K562 (cell line): ENCODE results near the gene SMC3.

Experiments
- POLR2AphosphoS5 ChIP-seq: IDR thresholded peaks from 2 replicates; pipeline ENCODE4 v1.6.1; 2011; ENCODE audit warnings: mild to moderate bottlenecking, low read depth, low read length, moderate library complexity; ENCODE audit not compliant: control insufficient read depth, insufficient read depth
- TARDBP ChIP-seq: fragments of 450-650 bp; IDR thresholded peaks from 2 replicates; pipeline ENCODE4 v1.6.1; 2016
- ZNF280A ChIP-seq: fragments of 450-650 bp; IDR thresholded peaks from 2 replicates; pipeline ENCODE4 v1.6.1; 2018; ENCODE audit warnings: mild to moderate bottlenecking, low read depth; ENCODE audit not compliant: partially characterized antibody

- TF ChIP-seq TARDBP = no peak
- TF ChIP-seq POLR2AphosphoS5 = no peak
- no peak for TF ChIP-seq ZNF280A
These were observed 39.7 kb upstream of the SMC3 start for GRCh38 chr10:110527731-110528171.
